HepG2 (cell line): Measurements from ENCODE around the gene ATAD2B. TPM values are rescaled to one million over a fixed set of nuclear protein-coding genes. Genes with fewer than 3 reads are reported as not detected.

Experiments
- AGO2 ChIP-seq: fragments of 200-400 bp; formaldehyde crosslinking; optimal IDR thresholded peaks from 2 replicates; pipeline ENCODE3; 2017; ENCODE audit warnings: mild to moderate bottlenecking, low read depth, low read length, moderate library complexity
- CEBPG ChIP-seq: IDR thresholded peaks from 2 replicates; pipeline ENCODE4 v1.6.1; 2016
- CHCHD3 ChIP-seq: sonication (generic); formaldehyde crosslinking; IDR thresholded peaks from 2 replicates; pipeline ENCODE4 v1.8.0; 2022; ENCODE audit warnings: mild to moderate bottlenecking, missing genetic modification reagents, moderate library complexity
- CHD4 ChIP-seq: fragments of 200-600 bp; sonication (generic); IDR thresholded peaks from 2 replicates; pipeline ENCODE4 v1.7.0; 2017; ENCODE audit warnings: mild to moderate bottlenecking, low read length, borderline replicate concordance
- FOXP1 ChIP-seq, 2 experiments: fragments of 450-650 bp in 1 of 2; IDR thresholded peaks; 2 replicates each; pipeline ENCODE4 v1.6.1; 2017 to 2018; ENCODE audit warnings: antibody characterized with exemption in 1 of 2
- HBP1 ChIP-seq: IDR thresholded peaks from 2 replicates; pipeline ENCODE4 v1.6.1; 2016; ENCODE audit warnings: low read depth, control low read depth
- HOXA3 ChIP-seq: sonication (generic); formaldehyde crosslinking; IDR thresholded peaks from 2 replicates; pipeline ENCODE4 v1.5.0; 2020; ENCODE audit warnings: missing genetic modification reagents
- KIAA2018 ChIP-seq: sonication (generic); formaldehyde crosslinking; IDR thresholded peaks from 2 replicates; pipeline ENCODE4 v1.5.0; 2020; ENCODE audit warnings: mild to moderate bottlenecking, missing genetic modification reagents, borderline replicate concordance
- LCORL ChIP-seq, 2 experiments: fragments of 450-650 bp in 1 of 2; sonication (generic) in 1 of 2; formaldehyde crosslinking in 1 of 2; IDR thresholded peaks; 2 replicates each; pipeline versions ENCODE4 v1.5.0 to v1.6.1; 2017 to 2020; ENCODE audit warnings: antibody characterized with exemption in 1 of 2, missing genetic modification reagents in 1 of 2
- MBD4 ChIP-seq: IDR thresholded peaks from 2 replicates; pipeline ENCODE4 v1.6.1; 2012; ENCODE audit warnings: low read length, inconsistent platforms, borderline replicate concordance
- MEIS2 ChIP-seq: sonication (generic); formaldehyde crosslinking; IDR thresholded peaks from 2 replicates; pipeline ENCODE4 v1.9.0; 2021; ENCODE audit warnings: mild to moderate bottlenecking, missing genetic modification reagents
- PPARG ChIP-seq: conservative IDR thresholded peaks from 2 replicates; pipeline ENCODE4 v1.6.1; 2016; ENCODE audit warnings: missing biosample characterization, missing genetic modification reagents
- PRMT3 ChIP-seq: sonication (generic); formaldehyde crosslinking; IDR thresholded peaks from 2 replicates; pipeline ENCODE4 v1.8.1; 2022; ENCODE audit warnings: low read depth, mild to moderate bottlenecking, moderate library complexity, missing genetic modification reagents, borderline replicate concordance
- RXRB ChIP-seq: IDR thresholded peaks from 2 replicates; pipeline ENCODE4 v1.6.1; 2016; ENCODE audit warnings: borderline replicate concordance, missing genetic modification reagents, missing compliant biosample characterization
- TEAD3 ChIP-seq: optimal IDR thresholded peaks from 2 replicates; pipeline ENCODE3; 2016; ENCODE audit warnings: borderline replicate concordance
- ZNF205 ChIP-seq: IDR thresholded peaks from 2 replicates; pipeline ENCODE4 v1.6.1; 2018; ENCODE audit warnings: missing biosample characterization, missing genetic modification reagents
- ZNF44 ChIP-seq: sonication (generic); formaldehyde crosslinking; IDR thresholded peaks from 2 replicates; pipeline ENCODE4 v1.5.1; 2020; ENCODE audit warnings: mild to moderate bottlenecking, missing genetic modification reagents
- polyA plus RNA-seq, 8 experiments: library from polyadenylated mRNA; depleted of rRNA in 3 of 8; stranded (reverse) in 7 of 8; unstranded in 1 of 8; fragments of >200 nt; fragmentation: Illumina TruSeq in 4 of 8; extraction: Trizol in 4 of 8; gene quantifications; 2 replicates each; pipeline versions ENCODE4 v1.2.1 to v1.2.3, GENCODE V29; 2011 to 2016; ENCODE audit warnings: low read depth in 4 of 8, missing spikeins in 1 of 8, mixed read lengths in 1 of 8; ENCODE audit not compliant: insufficient read depth in 1 of 8
- total RNA-seq, 5 experiments: library from RNA; depleted of rRNA; stranded (reverse); fragments of >200 nt; fragmentation: Illumina TruSeq; extraction: Trizol; gene quantifications; 2 replicates each; pipeline ENCODE4 v1.2.3, GENCODE V29; 2016; ENCODE audit warnings: low read depth in 1 of 5
- TF ChIP-seq, protein P1 (sequence below): sonication (generic); formaldehyde crosslinking; IDR thresholded peaks from 2 replicates; pipeline ENCODE4 v1.8.0; 2022; ENCODE audit warnings: mild to moderate bottlenecking, missing genetic modification reagents; ENCODE audit not compliant: insufficient replicate concordance
- TF ChIP-seq, protein P2 (sequence below): sonication (generic); formaldehyde crosslinking; IDR thresholded peaks from 2 replicates; pipeline ENCODE4 v1.4.0; 2020; ENCODE audit warnings: missing genetic modification reagents

Gene ATAD2B
- total and polyA plus RNA-seq, 2 of the 13 experiments (the other 11 are each of a cell fraction or from before 2014, with no cell fraction given): 5.3 to 22.2 TPM

GRCh38 chr2:23944527-23944926, 17.6 kb upstream of the ATAD2B start (continued):
- TF ChIP-seq AGO2: no peak
- TF ChIP-seq MBD4: no peak
- no peak for TF ChIP-seq FOXP1 (IDR thresholded peaks at IDR 0.05)
- no peak for TF ChIP-seq FOXP1 (CRISPR knock-in tag; IDR thresholded peaks at IDR 0.05)
- TF ChIP-seq PRMT3 (CRISPR knock-in tag): no peak
- TF ChIP-seq HBP1 (CRISPR knock-in tag): no peak
- TF ChIP-seq KIAA2018 (CRISPR knock-in tag): no peak
- 0 out of 2 replicates have a peak, but pooled peaks have one; percentile 12 for TF ChIP-seq PPARG (CRISPR knock-in tag)
- TF ChIP-seq TEAD3 (CRISPR knock-in tag): no peak
- TF ChIP-seq CHD4: no peak
- TF ChIP-seq CEBPG: 0 out of 2 replicates have a peak, but pooled peaks have one; percentile 18
- TF ChIP-seq, protein P1, sequence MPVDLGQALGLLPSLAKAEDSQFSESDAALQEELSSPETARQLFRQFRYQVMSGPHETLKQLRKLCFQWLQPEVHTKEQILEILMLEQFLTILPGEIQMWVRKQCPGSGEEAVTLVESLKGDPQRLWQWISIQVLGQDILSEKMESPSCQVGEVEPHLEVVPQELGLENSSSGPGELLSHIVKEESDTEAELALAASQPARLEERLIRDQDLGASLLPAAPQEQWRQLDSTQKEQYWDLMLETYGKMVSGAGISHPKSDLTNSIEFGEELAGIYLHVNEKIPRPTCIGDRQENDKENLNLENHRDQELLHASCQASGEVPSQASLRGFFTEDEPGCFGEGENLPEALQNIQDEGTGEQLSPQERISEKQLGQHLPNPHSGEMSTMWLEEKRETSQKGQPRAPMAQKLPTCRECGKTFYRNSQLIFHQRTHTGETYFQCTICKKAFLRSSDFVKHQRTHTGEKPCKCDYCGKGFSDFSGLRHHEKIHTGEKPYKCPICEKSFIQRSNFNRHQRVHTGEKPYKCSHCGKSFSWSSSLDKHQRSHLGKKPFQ (CRISPR knock-in tag): no peak
- TF ChIP-seq HOXA3 (CRISPR knock-in tag): 0 out of 2 replicates have a peak, but pooled peaks have one; percentile 20
- no peak for TF ChIP-seq ZNF44 (CRISPR knock-in tag)
- TF ChIP-seq CHCHD3 (CRISPR knock-in tag): no peak
- no peak for TF ChIP-seq MEIS2 (CRISPR knock-in tag)
- TF ChIP-seq ZNF205 (CRISPR knock-in tag): no peak
- peak; percentile 11; the same call in 1 of the 2 replicates for TF ChIP-seq RXRB (CRISPR knock-in tag)
- no peak for TF ChIP-seq LCORL (IDR thresholded peaks at IDR 0.05)
- no peak for TF ChIP-seq LCORL (CRISPR knock-in tag; IDR thresholded peaks at IDR 0.05)
- TF ChIP-seq, protein P2, sequence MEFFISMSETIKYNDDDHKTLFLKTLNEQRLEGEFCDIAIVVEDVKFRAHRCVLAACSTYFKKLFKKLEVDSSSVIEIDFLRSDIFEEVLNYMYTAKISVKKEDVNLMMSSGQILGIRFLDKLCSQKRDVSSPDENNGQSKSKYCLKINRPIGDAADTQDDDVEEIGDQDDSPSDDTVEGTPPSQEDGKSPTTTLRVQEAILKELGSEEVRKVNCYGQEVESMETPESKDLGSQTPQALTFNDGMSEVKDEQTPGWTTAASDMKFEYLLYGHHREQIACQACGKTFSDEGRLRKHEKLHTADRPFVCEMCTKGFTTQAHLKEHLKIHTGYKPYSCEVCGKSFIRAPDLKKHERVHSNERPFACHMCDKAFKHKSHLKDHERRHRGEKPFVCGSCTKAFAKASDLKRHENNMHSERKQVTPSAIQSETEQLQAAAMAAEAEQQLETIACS (CRISPR knock-in tag): no peak
